NCI-H2227 (cell line): ENCODE data around the gene CHTOP.

Experiments used
- DNase-seq: peaks from one replicate; lab custom pipeline; 2025; ENCODE audit not compliant: unreplicated experiment; lab: John Stamatoyannopoulos, UW

CHTOP gene

GRCh38 chr1:153685544-153686340, 51.9 kb downstream of the CHTOP start:
- DNase-seq, result no peak

- DNase-seq, result no peak
Measured at GRCh38 chr1:153687346-153688125, 53.7 kb downstream of the CHTOP start.

- no peak for DNase-seq
Measured at GRCh38 chr1:153688276-153688675, 54.4 kb downstream of the CHTOP start.

- DNase-seq, result no peak
Measured at GRCh38 chr1:153688736-153689328, 55.0 kb downstream of the CHTOP start.

- DNase-seq, result no peak
Measured at GRCh38 chr1:153693466-153693865, 59.6 kb downstream of the CHTOP start.
